ENCODE data around the gene DPEP1.
A peak's percentile ranks its signal among the peaks of the same experiment; 100 is the strongest.
"Not testable (repeated sequence)": the region's sequence is repeated elsewhere in the genome, so short reads cannot be mapped to it uniquely, and the experiment has no call there.

The DPEP1 gene

GRCh38 chr16:89619840-89620239, 6.4 kb downstream of the DPEP1 start:
- DNase-seq (ENCODE audit: low spot score), result peak; percentile 66

GRCh38 chr16:89620406-89620841, 7.0 kb downstream of the DPEP1 start:
- DNase-seq (ENCODE audit: low spot score), result no peak

- no peak for DNase-seq (ENCODE audit: low spot score)
These were observed 7.8 kb downstream of the DPEP1 start for GRCh38 chr16:89621136-89621697.

GRCh38 chr16:89621698-89622409, 8.4 kb downstream of the DPEP1 start:
- no peak for DNase-seq (ENCODE audit: low spot score)

GRCh38 chr16:89623511-89624261, 10.2 kb downstream of the DPEP1 start:
- DNase-seq (ENCODE audit: low spot score), result peak; percentile 53

- no peak for DNase-seq (ENCODE audit: low spot score)
These were observed 11.6 kb downstream of the DPEP1 start for GRCh38 chr16:89624777-89625761.

- no peak for DNase-seq (ENCODE audit: low spot score)
These were observed 16.6 kb downstream of the DPEP1 start for GRCh38 chr16:89629827-89630610.

- peak; percentile 85 for DNase-seq (ENCODE audit: low spot score)
These were observed 19.7 kb downstream of the DPEP1 start for GRCh38 chr16:89633064-89633631.

GRCh38 chr16:89634463-89635385, 21.3 kb downstream of the DPEP1 start:
- not testable (repeated sequence) for DNase-seq (ENCODE audit: low spot score)

GRCh38 chr16:89636663-89637062, 23.2 kb downstream of the DPEP1 start:
- no peak for DNase-seq (ENCODE audit: low spot score)

- DNase-seq (ENCODE audit: low spot score), result no peak
These were observed 23.9 kb downstream of the DPEP1 start for GRCh38 chr16:89637379-89637778.

GRCh38 chr16:89638455-89638854, 25.0 kb downstream of the DPEP1 start:
- no peak for DNase-seq (ENCODE audit: low spot score)

- DNase-seq (ENCODE audit: low spot score), result no peak
These were observed 25.9 kb downstream of the DPEP1 start for GRCh38 chr16:89639385-89639784.

GRCh38 chr16:89641458-89642119, 28.1 kb downstream of the DPEP1 start:
- DNase-seq (ENCODE audit: low spot score), result no peak

- no peak for DNase-seq (ENCODE audit: low spot score)
These were observed 29.1 kb downstream of the DPEP1 start for GRCh38 chr16:89642574-89642973.

GRCh38 chr16:89643769-89644300, 30.4 kb downstream of the DPEP1 start:
- no peak for DNase-seq (ENCODE audit: low spot score)

- DNase-seq (ENCODE audit: low spot score), result no peak
These were observed 31.7 kb downstream of the DPEP1 start for GRCh38 chr16:89645122-89645521.

GRCh38 chr16:89646270-89646669, 32.8 kb downstream of the DPEP1 start:
- no peak for DNase-seq (ENCODE audit: low spot score)

GRCh38 chr16:89646906-89647305, 33.5 kb downstream of the DPEP1 start:
- DNase-seq (ENCODE audit: low spot score), result no peak

All from GM03348 (cell line).